Loucy (cell line): Measurements from ENCODE around the gene CACNA2D3.

Experiments
- CTCF ChIP-seq: fragments of 200-600 bp; sonication (generic); conservative IDR thresholded peaks from 2 replicates; pipeline ENCODE4 v1.5.1; 2014; ENCODE audit warnings: mild to moderate bottlenecking, antibody characterized with exemption, low read length
- EZH2phosphoT487 ChIP-seq: fragments of 200-600 bp; IDR thresholded peaks from 2 replicates; pipeline ENCODE4 v1.6.1; 2018; ENCODE audit warnings: antibody characterized with exemption, mild to moderate bottlenecking, moderate library complexity, borderline replicate concordance

- TF ChIP-seq CTCF (no peak), EZH2phosphoT487 (no peak)
These were observed 837.7 kb downstream of the CACNA2D3 start for GRCh38 chr3:54960082-54960481.
